Measurements from ENCODE around the gene SASS6.

Gene SASS6

DNA sequence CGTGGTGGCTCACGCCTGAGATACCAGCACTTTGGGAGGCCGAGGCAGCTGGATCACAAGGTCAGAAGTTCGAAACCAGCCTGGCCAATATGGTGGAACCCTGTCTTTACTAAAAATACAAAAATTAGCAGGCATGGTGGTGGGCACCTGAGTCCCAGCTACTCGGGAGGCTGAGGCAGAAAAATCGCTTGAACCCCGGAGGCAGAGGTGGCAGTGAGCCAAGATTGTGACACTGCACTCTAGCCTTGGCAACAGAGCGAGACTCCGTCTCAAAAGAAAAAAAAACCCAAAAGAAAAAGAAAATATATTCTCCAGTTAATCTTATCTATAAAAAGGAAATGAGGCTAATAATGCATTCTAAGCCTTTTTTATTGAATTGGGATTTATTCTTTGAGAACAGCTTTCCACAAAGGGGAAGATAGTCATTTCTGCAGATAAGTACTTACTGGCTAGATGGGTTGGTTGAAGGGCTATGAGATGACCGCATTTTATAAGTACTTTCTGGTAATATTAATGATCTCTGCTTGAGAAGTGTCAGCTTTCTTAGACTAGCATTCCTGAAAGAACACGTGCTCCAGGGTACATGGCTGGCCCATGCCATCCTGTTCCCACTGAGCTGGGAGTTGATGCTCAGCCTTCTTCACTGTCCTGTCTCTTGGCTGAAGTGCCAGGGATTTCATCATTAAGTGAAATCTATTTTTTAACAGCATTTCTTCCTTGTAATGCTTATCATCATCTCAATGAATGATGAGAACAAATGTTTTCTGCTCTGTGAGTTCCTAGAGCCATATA, 57.9 kb downstream of the SASS6 start:
- in situ Hi-C loops (cut with MboI; ENCODE audit: low sequenced_read_pairs, unreplicated experiment) = no loop called here
- TF ChIP-seq, protein P1, sequence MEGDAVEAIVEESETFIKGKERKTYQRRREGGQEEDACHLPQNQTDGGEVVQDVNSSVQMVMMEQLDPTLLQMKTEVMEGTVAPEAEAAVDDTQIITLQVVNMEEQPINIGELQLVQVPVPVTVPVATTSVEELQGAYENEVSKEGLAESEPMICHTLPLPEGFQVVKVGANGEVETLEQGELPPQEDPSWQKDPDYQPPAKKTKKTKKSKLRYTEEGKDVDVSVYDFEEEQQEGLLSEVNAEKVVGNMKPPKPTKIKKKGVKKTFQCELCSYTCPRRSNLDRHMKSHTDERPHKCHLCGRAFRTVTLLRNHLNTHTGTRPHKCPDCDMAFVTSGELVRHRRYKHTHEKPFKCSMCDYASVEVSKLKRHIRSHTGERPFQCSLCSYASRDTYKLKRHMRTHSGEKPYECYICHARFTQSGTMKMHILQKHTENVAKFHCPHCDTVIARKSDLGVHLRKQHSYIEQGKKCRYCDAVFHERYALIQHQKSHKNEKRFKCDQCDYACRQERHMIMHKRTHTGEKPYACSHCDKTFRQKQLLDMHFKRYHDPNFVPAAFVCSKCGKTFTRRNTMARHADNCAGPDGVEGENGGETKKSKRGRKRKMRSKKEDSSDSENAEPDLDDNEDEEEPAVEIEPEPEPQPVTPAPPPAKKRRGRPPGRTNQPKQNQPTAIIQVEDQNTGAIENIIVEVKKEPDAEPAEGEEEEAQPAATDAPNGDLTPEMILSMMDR (IDR thresholded peaks at IDR 0.05; ENCODE audit: borderline replicate concordance, control extremely low read depth, extremely low read depth, insufficient read depth, missing control alignments) = no peak
- DNase-seq (ENCODE audit: low spot score) = no peak

DNA sequence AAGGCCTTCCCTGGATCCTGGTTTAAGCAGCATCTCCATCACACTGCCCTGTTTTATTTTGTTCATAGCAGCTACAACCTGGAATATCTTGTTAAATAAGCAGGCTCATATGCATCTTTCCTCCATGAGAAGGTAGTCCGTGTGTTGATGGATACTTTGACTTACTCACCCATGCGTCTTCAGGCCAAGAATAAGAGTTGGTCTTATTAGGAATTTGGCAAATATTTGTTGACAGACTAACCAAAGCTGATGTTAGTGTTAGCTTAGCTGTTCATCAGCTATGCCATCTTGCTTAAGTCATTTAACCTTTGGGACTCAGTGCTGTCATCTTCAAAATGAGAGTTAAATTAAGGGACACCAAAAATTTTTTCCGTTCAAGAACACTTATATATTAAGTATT, 59.2 kb downstream of the SASS6 start:
- TF ChIP-seq, protein P1 (IDR thresholded peaks at IDR 0.05; ENCODE audit: borderline replicate concordance, control extremely low read depth, extremely low read depth, insufficient read depth, missing control alignments) = no peak
- in situ Hi-C loops (cut with MboI; ENCODE audit: low sequenced_read_pairs, unreplicated experiment) = no loop called here
- DNase-seq (ENCODE audit: low spot score) = no peak

DNA sequence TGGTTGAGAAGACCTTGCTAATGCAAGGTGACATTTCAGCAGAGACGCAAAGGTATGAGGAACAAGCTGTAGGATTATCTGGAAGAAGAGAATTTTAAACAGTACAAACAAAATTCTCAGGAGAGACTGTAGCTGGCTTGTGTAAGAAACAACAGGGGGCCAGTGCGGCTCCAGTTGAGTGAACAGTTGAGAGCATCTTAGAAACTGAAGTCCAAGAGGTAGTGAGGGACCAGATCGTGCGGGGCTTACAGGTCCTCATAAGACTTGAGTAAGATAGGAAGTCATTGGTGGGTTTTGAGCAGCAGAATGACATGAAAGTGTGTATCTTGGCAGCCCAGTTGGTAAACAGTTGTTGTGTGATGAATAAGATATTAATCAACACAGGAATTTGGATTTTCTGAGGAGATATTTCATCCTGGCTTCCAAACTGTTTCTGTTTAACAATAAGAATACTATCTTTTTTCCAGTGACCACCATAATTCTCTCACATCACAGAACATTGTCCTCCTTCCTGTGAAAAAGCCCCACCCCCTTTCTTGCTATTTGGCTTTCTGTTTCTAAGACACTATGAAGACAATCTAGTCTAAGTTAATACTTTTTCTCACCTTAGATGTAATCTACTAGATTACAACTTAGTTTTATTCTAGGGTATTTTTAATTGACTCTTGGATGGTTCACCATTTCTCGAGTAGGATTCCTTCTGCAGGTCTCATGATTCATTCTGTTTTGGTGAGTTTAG, 62.4 kb downstream of the SASS6 start:
- in situ Hi-C loops (cut with MboI; ENCODE audit: low sequenced_read_pairs, unreplicated experiment) = no loop called here
- TF ChIP-seq, protein P1 (IDR thresholded peaks at IDR 0.05; ENCODE audit: borderline replicate concordance, control extremely low read depth, extremely low read depth, insufficient read depth, missing control alignments) = no peak
- DNase-seq (ENCODE audit: low spot score) = no peak

DNA sequence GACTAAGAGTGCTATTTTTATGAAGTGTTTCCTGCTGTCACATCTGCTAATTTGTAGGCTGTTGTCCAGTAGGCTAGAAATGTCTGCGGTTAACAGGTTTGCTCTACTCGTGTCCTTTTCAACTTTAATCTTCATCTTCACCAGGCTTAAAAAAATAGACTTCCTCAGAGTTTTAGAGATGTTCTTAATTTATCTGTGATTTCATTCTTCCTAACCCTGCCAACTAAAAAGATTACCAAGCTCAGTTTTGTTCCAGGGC, 66.8 kb downstream of the SASS6 start:
- DNase-seq (ENCODE audit: low spot score) = no peak
- TF ChIP-seq, protein P1 (IDR thresholded peaks at IDR 0.05; ENCODE audit: borderline replicate concordance, control extremely low read depth, extremely low read depth, insufficient read depth, missing control alignments) = no peak
- in situ Hi-C loops (cut with MboI; ENCODE audit: low sequenced_read_pairs, unreplicated experiment) = no loop called here

DNA sequence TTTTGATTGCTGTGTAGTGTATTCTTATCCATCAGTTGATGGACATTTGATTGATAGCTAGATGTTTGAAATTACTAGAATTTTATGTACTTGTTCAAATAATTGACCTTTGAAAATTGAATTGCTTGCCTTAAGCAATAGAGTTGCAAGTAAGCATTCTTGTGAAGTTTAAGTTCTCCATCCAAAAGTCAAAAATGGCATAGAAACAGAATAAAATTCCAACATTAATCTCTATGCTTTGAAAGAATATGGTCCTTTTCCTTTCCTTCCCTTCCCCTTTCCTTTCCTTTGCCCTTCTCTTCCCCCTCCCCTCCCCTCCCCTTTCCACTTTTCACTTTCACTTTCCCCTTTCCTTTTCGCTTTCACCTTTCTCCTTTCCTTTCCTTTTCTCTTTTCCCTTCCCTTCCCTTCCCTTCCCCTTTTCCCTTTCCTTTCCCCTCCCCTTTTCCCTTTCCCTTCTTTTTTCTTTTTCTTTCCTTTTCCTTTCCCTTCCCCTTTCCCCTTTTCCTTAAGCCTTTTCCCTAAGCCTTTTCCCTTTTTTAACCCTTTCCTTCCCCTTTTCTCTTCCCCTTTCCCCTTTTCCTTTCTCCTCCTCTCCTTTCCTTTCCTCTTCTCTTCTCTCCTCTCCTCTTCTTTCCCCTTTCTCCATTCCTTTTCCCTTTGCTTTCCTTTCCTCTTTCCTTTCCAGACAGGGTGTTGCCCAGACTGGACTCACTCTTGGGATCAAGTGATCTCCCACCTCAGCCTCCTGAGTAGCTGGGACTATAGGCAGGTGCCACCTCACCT, 67.4 kb downstream of the SASS6 start:
- in situ Hi-C loops (cut with MboI; ENCODE audit: low sequenced_read_pairs, unreplicated experiment) = no loop called here
- TF ChIP-seq, protein P1 (IDR thresholded peaks at IDR 0.05; ENCODE audit: borderline replicate concordance, control extremely low read depth, extremely low read depth, insufficient read depth, missing control alignments) = no peak
- no peak for DNase-seq (ENCODE audit: low spot score)

DNA sequence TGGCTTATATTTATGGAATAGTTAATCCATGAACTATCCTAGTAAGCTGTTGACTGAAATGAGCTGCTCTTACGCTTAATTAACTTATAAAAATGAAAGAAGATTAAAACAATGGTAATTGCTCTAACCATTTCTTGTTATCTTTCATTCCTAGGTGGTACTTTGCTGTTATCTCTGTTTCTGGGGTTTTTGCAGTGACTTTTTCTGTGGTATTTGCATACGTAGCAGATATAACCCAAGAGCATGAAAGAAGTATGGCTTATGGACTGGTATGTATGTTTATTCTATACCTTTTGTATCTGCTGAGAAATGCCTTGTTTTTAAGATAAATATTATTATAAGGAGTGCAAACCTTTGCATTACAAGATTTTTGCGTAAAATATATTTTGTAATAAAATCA, 71.0 kb downstream of the SASS6 start:
- TF ChIP-seq, protein P1 (IDR thresholded peaks at IDR 0.05; ENCODE audit: borderline replicate concordance, control extremely low read depth, extremely low read depth, insufficient read depth, missing control alignments) = no peak
- in situ Hi-C loops (cut with MboI; ENCODE audit: low sequenced_read_pairs, unreplicated experiment) = no loop called here
- DNase-seq (ENCODE audit: low spot score) = no peak
